GM12878 (cell line): ENCODE measurements around the gene MED4.

Experiments
- ATF7 ChIP-seq: fragments of 450-650 bp; IDR thresholded peaks from 2 replicates; pipeline ENCODE4 v1.6.1; 2016; ENCODE audit warnings: low read depth, mild to moderate bottlenecking
- CBFB ChIP-seq: IDR thresholded peaks from 2 replicates; pipeline ENCODE4 v1.6.1; 2016; ENCODE audit warnings: antibody characterized with exemption, low read depth
- CTCF ChIP-seq, 3 experiments: IDR thresholded peaks in 2 of 3; conservative IDR thresholded peaks in 1 of 3; 2 replicates each; pipeline ENCODE4 v1.5.1; 2011; ENCODE audit warnings: low read depth in 3 of 3, low read length in 3 of 3, mild to moderate bottlenecking in 3 of 3, control low read depth in 2 of 3, moderate library complexity in 2 of 3, inconsistent platforms in 1 of 3, mixed read lengths in 1 of 3; ENCODE audit not compliant: control insufficient read depth in 2 of 3, insufficient read depth in 1 of 3; ENCODE audit errors: extremely low read depth in 1 of 3
- KDM1A ChIP-seq: fragments of 200-600 bp; sonication (generic); IDR thresholded peaks from 2 replicates; pipeline ENCODE4 v1.6.1; 2016; ENCODE audit warnings: borderline replicate concordance
- NFYB ChIP-seq: IDR thresholded peaks from 2 replicates; pipeline ENCODE4 v1.6.1; 2011; ENCODE audit warnings: low read depth, mild to moderate bottlenecking, low read length, improper control_type of control experiment, moderate library complexity; ENCODE audit not compliant: insufficient read depth
- POLR2AphosphoS2 ChIP-seq: IDR thresholded peaks from 2 replicates; pipeline ENCODE4 v1.6.1; 2011; ENCODE audit warnings: low read depth, mild to moderate bottlenecking, low read length, improper control_type of control experiment, moderate library complexity
- YBX1 ChIP-seq: fragments of 450-650 bp; IDR thresholded peaks from 2 replicates; pipeline ENCODE4 v1.6.1; 2016; ENCODE audit warnings: antibody characterized with exemption
- TF ChIP-seq, protein P1 (sequence below): IDR thresholded peaks from 2 replicates; pipeline ENCODE4 v1.6.1; 2011; ENCODE audit warnings: low read depth, mild to moderate bottlenecking, low read length, moderate library complexity, borderline replicate concordance; ENCODE audit errors: extremely low read depth
- TF ChIP-seq, protein P2 (sequence below): IDR thresholded peaks from 2 replicates; pipeline ENCODE4 v1.6.1; 2012; ENCODE audit warnings: low read length, inconsistent platforms

DNA sequence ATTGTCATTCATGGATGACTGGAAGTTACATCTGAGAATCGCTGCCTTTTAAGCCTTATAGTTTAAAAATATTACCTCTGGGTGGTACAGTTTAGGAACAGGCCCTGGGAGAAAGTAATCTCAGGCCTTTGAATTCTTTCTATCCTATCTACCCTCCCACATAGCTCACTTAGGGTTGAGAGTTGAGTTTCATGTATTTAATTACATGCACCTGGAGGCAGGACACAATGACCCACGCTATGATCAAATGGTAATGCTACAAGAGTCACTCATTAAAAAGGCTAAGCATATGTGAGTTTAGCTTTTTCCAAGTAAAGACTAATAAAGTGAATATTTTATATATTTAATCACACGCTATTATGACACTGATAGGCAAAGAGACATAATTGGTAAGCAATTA lies 25.3 kb upstream of the MED4 start:
- TF ChIP-seq YBX1 = no peak
- no peak for TF ChIP-seq CTCF (IDR thresholded peaks at IDR 0.05 in 2 of 3, conservative IDR thresholded peaks at IDR 0.05 in 1 of 3; ENCODE audit: control insufficient read depth in 2 of 3, extremely low read depth in 1 of 3, insufficient read depth in 1 of 3, low read depth in 3 of 3, low read length in 3 of 3)
- no peak for TF ChIP-seq POLR2AphosphoS2
- no peak for TF ChIP-seq ATF7
- no peak for TF ChIP-seq CBFB
- no peak for TF ChIP-seq KDM1A
- TF ChIP-seq, protein P1, sequence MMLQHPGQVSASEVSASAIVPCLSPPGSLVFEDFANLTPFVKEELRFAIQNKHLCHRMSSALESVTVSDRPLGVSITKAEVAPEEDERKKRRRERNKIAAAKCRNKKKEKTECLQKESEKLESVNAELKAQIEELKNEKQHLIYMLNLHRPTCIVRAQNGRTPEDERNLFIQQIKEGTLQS = no peak
- TF ChIP-seq NFYB = no peak
- TF ChIP-seq, protein P2, sequence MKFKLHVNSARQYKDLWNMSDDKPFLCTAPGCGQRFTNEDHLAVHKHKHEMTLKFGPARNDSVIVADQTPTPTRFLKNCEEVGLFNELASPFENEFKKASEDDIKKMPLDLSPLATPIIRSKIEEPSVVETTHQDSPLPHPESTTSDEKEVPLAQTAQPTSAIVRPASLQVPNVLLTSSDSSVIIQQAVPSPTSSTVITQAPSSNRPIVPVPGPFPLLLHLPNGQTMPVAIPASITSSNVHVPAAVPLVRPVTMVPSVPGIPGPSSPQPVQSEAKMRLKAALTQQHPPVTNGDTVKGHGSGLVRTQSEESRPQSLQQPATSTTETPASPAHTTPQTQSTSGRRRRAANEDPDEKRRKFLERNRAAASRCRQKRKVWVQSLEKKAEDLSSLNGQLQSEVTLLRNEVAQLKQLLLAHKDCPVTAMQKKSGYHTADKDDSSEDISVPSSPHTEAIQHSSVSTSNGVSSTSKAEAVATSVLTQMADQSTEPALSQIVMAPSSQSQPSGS = no peak
